ENCODE measurements around the gene P3H3. TPM values are rescaled to one million over a fixed set of nuclear protein-coding genes. Genes with fewer than 3 reads are reported as not detected.

P3H3 gene
- total and polyA plus RNA-seq, 9 of the 15 experiments (the other 6 are each of a cell fraction or from before 2014, with no cell fraction given), result 0.03 to 15.0 (median 4.8) TPM

DNA sequence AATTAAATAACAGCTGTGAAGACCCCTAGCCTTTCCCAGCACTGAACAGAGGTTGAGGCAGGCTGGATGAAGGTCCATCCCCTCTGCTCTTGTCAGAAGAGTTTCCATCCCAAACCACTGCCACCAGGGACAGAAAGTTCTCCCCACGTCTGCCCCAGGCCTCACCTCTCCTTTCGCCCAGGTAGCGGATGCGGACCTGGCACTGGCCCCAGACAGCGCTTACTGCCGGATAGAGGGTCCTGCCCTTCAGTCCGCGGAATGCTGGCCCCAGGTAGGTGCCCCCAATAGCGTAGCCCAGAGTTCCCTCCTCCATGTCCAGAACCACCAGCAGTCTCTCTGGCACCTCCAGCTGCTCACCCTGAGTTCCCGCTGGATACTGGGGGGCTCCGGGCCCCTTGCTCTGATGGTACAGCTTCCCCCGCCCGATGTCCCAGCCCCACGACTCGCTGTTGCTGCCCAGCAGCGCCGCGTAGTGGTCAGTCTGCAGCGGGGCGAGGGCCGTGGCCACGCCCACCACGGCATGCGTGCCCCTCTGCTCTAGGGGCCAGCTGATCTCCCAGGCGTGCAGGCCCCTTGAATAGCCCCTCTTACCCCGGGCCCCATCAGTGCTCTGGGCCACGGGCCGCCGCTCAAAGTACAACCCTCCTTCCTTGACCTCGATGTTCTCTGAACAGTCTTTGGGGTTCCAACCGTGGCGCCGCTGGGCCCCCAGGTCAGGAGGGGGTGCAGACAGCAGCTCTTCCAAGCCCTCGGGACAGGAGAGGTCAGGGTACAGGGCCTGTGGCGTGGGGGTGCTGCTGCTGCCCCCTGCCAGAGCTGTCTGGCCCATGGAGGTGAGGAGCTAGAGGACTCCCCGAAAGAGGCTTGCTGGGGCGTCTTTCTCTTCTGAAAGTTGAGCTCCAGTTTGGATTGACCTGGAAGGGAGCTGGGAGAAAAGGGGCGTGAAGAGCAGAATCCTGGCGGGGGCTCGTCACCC lies 44.2 kb downstream of the P3H3 start (continued):
- TF ChIP-seq MYBL2 (IDR thresholded peaks at IDR 0.05; ENCODE audit: low read depth), result no peak
- no peak for TF ChIP-seq MYBL2 (CRISPR knock-in tag; IDR thresholded peaks at IDR 0.05; ENCODE audit: borderline replicate concordance)
- TF ChIP-seq, protein P1, sequence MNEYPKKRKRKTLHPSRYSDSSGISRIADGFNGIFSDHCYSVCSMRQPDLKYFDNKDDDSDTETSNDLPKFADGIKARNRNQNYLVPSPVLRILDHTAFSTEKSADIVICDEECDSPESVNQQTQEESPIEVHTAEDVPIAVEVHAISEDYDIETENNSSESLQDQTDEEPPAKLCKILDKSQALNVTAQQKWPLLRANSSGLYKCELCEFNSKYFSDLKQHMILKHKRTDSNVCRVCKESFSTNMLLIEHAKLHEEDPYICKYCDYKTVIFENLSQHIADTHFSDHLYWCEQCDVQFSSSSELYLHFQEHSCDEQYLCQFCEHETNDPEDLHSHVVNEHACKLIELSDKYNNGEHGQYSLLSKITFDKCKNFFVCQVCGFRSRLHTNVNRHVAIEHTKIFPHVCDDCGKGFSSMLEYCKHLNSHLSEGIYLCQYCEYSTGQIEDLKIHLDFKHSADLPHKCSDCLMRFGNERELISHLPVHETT (CRISPR knock-in tag; conservative IDR thresholded peaks at IDR 0.05 in 1 of 2, IDR thresholded peaks at IDR 0.05 in 1 of 2), result no peak
- no peak for TF ChIP-seq STAG1 (CRISPR knock-in tag; IDR thresholded peaks at IDR 0.05; ENCODE audit: borderline replicate concordance)
- TF ChIP-seq, protein P2, sequence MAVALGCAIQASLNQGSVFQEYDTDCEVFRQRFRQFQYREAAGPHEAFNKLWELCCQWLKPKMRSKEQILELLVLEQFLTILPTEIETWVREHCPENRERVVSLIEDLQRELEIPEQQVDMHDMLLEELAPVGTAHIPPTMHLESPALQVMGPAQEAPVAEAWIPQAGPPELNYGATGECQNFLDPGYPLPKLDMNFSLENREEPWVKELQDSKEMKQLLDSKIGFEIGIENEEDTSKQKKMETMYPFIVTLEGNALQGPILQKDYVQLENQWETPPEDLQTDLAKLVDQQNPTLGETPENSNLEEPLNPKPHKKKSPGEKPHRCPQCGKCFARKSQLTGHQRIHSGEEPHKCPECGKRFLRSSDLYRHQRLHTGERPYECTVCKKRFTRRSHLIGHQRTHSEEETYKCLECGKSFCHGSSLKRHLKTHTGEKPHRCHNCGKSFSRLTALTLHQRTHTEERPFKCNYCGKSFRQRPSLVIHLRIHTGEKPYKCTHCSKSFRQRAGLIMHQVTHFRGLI (CRISPR knock-in tag; IDR thresholded peaks at IDR 0.05), result no peak
- TF ChIP-seq RBFOX2 (IDR thresholded peaks at IDR 0.05; ENCODE audit: low read depth, low read length), result peak; percentile 71
- no peak for TF ChIP-seq NBN (IDR thresholded peaks at IDR 0.05; ENCODE audit: low read depth)
- TF ChIP-seq, protein P3, sequence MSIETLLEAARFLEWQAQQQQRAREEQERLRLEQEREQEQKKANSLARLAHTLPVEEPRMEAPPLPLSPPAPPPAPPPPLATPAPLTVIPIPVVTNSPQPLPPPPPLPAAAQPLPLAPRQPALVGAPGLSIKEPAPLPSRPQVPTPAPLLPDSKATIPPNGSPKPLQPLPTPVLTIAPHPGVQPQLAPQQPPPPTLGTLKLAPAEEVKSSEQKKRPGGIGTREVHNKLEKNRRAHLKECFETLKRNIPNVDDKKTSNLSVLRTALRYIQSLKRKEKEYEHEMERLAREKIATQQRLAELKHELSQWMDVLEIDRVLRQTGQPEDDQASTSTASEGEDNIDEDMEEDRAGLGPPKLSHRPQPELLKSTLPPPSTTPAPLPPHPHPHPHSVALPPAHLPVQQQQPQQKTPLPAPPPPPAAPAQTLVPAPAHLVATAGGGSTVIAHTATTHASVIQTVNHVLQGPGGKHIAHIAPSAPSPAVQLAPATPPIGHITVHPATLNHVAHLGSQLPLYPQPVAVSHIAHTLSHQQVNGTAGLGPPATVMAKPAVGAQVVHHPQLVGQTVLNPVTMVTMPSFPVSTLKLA (conservative IDR thresholded peaks at IDR 0.05), result peak; percentile 73 to 77
- no peak for TF ChIP-seq PHF21A (IDR thresholded peaks at IDR 0.05; ENCODE audit: borderline replicate concordance, low read depth)
- no peak for TF ChIP-seq KAT8 (IDR thresholded peaks at IDR 0.05; ENCODE audit: low read depth)
- TF ChIP-seq, protein P4, sequence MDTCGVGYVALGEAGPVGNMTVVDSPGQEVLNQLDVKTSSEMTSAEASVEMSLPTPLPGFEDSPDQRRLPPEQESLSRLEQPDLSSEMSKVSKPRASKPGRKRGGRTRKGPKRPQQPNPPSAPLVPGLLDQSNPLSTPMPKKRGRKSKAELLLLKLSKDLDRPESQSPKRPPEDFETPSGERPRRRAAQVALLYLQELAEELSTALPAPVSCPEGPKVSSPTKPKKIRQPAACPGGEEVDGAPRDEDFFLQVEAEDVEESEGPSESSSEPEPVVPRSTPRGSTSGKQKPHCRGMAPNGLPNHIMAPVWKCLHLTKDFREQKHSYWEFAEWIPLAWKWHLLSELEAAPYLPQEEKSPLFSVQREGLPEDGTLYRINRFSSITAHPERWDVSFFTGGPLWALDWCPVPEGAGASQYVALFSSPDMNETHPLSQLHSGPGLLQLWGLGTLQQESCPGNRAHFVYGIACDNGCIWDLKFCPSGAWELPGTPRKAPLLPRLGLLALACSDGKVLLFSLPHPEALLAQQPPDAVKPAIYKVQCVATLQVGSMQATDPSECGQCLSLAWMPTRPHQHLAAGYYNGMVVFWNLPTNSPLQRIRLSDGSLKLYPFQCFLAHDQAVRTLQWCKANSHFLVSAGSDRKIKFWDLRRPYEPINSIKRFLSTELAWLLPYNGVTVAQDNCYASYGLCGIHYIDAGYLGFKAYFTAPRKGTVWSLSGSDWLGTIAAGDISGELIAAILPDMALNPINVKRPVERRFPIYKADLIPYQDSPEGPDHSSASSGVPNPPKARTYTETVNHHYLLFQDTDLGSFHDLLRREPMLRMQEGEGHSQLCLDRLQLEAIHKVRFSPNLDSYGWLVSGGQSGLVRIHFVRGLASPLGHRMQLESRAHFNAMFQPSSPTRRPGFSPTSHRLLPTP (IDR thresholded peaks at IDR 0.05; ENCODE audit: borderline replicate concordance, extremely low read depth, insufficient read length), result no peak
- TF ChIP-seq RB1 (IDR thresholded peaks at IDR 0.05; ENCODE audit: low read depth), result peak; percentile 62
- peak; percentile 84 for TF ChIP-seq ZBTB7A (IDR thresholded peaks at IDR 0.05; ENCODE audit: borderline replicate concordance, control insufficient read depth, low read depth, low read length)
- TF ChIP-seq IRF2 (CRISPR knock-in tag; IDR thresholded peaks at IDR 0.05), result no peak
- TF ChIP-seq ZNF324 (CRISPR knock-in tag; IDR thresholded peaks at IDR 0.05), result no peak
- TF ChIP-seq NFIX (CRISPR knock-in tag; IDR thresholded peaks at IDR 0.05; ENCODE audit: low read depth), result no peak
- TF ChIP-seq PRPF4 (IDR thresholded peaks at IDR 0.05; ENCODE audit: insufficient read depth, low read depth, low read length, poor library complexity, severe bottlenecking), result no peak

Measured in K562 (cell line).